Trophoblast cell (in vitro differentiated cells and primary cell): Measurements from ENCODE around the gene GNA12.
A peak's percentile ranks its signal among the peaks of the same experiment; 100 is the strongest.

ENCODE experiments used
- DNase-seq, 2 donors: peaks; one replicate each; pipeline ENCODE4 v3.0.0-alpha.2; 2016
- H2AFZ ChIP-seq: 2 replicates; pipeline ENCODE4 v1.6.1; 2013; ENCODE audit warnings: low read length, moderate library complexity, mild to moderate bottlenecking; ENCODE audit not compliant: insufficient read depth, poor library complexity
- H2AK5ac ChIP-seq: 2 replicates; pipeline ENCODE4 v1.6.1; 2013; ENCODE audit warnings: mild to moderate bottlenecking, low read length
- H2BK120ac ChIP-seq: 2 replicates; pipeline ENCODE4 v1.6.1; 2013; ENCODE audit warnings: low read length, mild to moderate bottlenecking, moderate library complexity; ENCODE audit not compliant: insufficient read depth, poor library complexity
- H2BK12ac ChIP-seq: 2 replicates; pipeline ENCODE4 v1.6.1; 2013; ENCODE audit warnings: mild to moderate bottlenecking, low read length, moderate library complexity
- H2BK5ac ChIP-seq: 2 replicates; pipeline ENCODE4 v1.6.1; 2013; ENCODE audit warnings: low read length, low read depth, moderate library complexity, mild to moderate bottlenecking; ENCODE audit not compliant: poor library complexity
- H3K14ac ChIP-seq: 2 replicates; pipeline ENCODE4 v1.6.1; 2013; ENCODE audit warnings: mild to moderate bottlenecking, low read length
- H3K18ac ChIP-seq: 2 replicates; pipeline ENCODE4 v1.6.1; 2013; ENCODE audit warnings: mild to moderate bottlenecking, low read length
- H3K23ac ChIP-seq: 2 replicates; pipeline ENCODE4 v1.6.1; 2013; ENCODE audit warnings: low read length
- H3K27ac ChIP-seq: 2 replicates; pipeline ENCODE4 v1.5.1; 2013; ENCODE audit warnings: low read depth, mild to moderate bottlenecking, inconsistent platforms, low read length, moderate library complexity
- H3K27me3 ChIP-seq: 2 replicates; pipeline ENCODE4 v1.6.1; 2013; ENCODE audit warnings: inconsistent platforms, mild to moderate bottlenecking, low read length, moderate library complexity; ENCODE audit not compliant: insufficient read depth
- H3K36me3 ChIP-seq, 2 experiments: 1 replicate in 1 of 2; 2 replicates in 1 of 2; pipeline ENCODE4 v1.6.1; 2013; ENCODE audit warnings: low read length in 2 of 2, mild to moderate bottlenecking in 2 of 2, moderate library complexity in 1 of 2; ENCODE audit not compliant: insufficient read depth in 2 of 2, control insufficient read depth in 1 of 2
- H3K4ac ChIP-seq: 2 replicates; pipeline ENCODE4 v1.6.1; 2013; ENCODE audit warnings: low read depth, mild to moderate bottlenecking, low read length, moderate library complexity
- H3K4me1 ChIP-seq, 2 experiments: 1 replicate in 1 of 2; 2 replicates in 1 of 2; pipeline ENCODE4 v1.6.1; 2013; ENCODE audit warnings: low read length in 2 of 2, mild to moderate bottlenecking in 2 of 2, moderate library complexity in 1 of 2; ENCODE audit not compliant: insufficient read depth in 2 of 2, control insufficient read depth in 1 of 2
- H3K4me2 ChIP-seq: 2 replicates; pipeline ENCODE4 v1.6.1; 2013; ENCODE audit warnings: inconsistent platforms, mild to moderate bottlenecking, low read length, moderate library complexity
- H3K4me3 ChIP-seq: 2 replicates; pipeline ENCODE4 v1.5.1; 2013; ENCODE audit warnings: mild to moderate bottlenecking, low read depth, low read length, inconsistent platforms
- H3K79me1 ChIP-seq: one replicate; pipeline ENCODE4 v1.6.1; 2013; ENCODE audit warnings: low read length
- H3K79me2 ChIP-seq: 2 replicates; pipeline ENCODE4 v1.6.1; 2013; ENCODE audit warnings: low read length, mild to moderate bottlenecking; ENCODE audit not compliant: control insufficient read depth, insufficient read depth, poor library complexity
- H3K9ac ChIP-seq: 2 replicates; pipeline ENCODE4 v1.6.1; 2013; ENCODE audit warnings: mild to moderate bottlenecking, low read length
- H3K9me3 ChIP-seq: 2 replicates; pipeline ENCODE4 v1.6.1; 2013; ENCODE audit warnings: low read depth, mild to moderate bottlenecking, control low read depth, inconsistent platforms, low read length; ENCODE audit not compliant: insufficient read depth
- H4K12ac ChIP-seq: 2 replicates; pipeline ENCODE4 v1.6.1; 2013; ENCODE audit warnings: low read depth, mild to moderate bottlenecking, low read length, moderate library complexity
- H4K8ac ChIP-seq: 2 replicates; pipeline ENCODE4 v1.6.1; 2013; ENCODE audit warnings: low read depth, mild to moderate bottlenecking, low read length, moderate library complexity
- H4K91ac ChIP-seq: one replicate; pipeline ENCODE4 v1.6.1; 2013; ENCODE audit warnings: low read depth, mild to moderate bottlenecking, low read length, moderate library complexity
- WGBS: extraction: QIAGEN DNeasy Blood & Tissue Kit; methylation state at CpG from one replicate; pipeline ENCODE4 v1.1.7; 2013; ENCODE audit warnings: missing lambda C conversion rate; ENCODE audit not compliant: insufficient read length, insufficient coverage; ENCODE audit errors: extremely low coverage; 5-methylcytosine and 5-hydroxymethylcytosine counted together

Gene GNA12

DNA sequence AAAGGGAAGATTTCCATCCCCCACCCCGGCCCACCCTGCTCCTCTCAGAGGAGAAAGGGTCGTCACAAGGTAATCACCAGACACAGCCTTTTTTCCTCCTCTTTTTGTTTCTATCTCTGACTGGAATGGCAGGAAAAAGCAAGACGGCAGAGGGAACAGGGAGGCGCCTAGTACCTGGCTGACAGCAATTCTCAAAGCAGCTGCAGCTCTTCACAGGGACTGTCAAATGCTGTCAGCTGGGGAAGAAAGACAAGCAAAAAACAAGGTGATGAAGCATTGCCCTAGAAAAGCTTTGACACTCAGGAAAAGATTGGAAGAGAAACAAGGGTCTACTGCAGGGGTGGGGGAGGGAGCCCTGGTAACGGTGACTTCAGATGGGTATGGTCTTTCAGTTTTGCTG lies 52.7 kb downstream of the GNA12 start:
- H2BK120ac ChIP-seq, result no peak overlapping the region
- H3K4me2 ChIP-seq, result no peak overlapping the region
- H2BK12ac ChIP-seq, result no peak overlapping the region
- no peak for DNase-seq
- H3K14ac ChIP-seq, result no peak overlapping the region
- peaks cover 19% of the 10 kb centered on the region for H3K79me2 ChIP-seq
- H2BK5ac ChIP-seq, result no peak overlapping the region
- no peak overlapping the region for H4K8ac ChIP-seq
- no peaks in the 10 kb centered on the region for H3K9me3 ChIP-seq
- H4K12ac ChIP-seq, result no peak overlapping the region
- H3K27ac ChIP-seq, result peak overlapping the region; percentile 12
- no peak overlapping the region for H2AFZ ChIP-seq
- no peak overlapping the region for H3K23ac ChIP-seq
- peaks cover 37 to 52% of the 10 kb centered on the region in 2 experiments for H3K36me3 ChIP-seq
- no peaks in the 10 kb centered on the region for H3K27me3 ChIP-seq
- H3K18ac ChIP-seq, result no peak overlapping the region
- no peak overlapping the region for H2AK5ac ChIP-seq
- peaks cover 43 to 44% of the 10 kb centered on the region in 2 experiments for H3K4me1 ChIP-seq
- H3K4me3 ChIP-seq, result no peak overlapping the region
- H3K79me1 ChIP-seq, result peaks cover 28% of the 10 kb centered on the region
- WGBS, result no CpG with 5 or more reads among the region's 5 CpGs
- H3K4ac ChIP-seq, result no peak overlapping the region
- H4K91ac ChIP-seq, result no peak overlapping the region
- no peak overlapping the region for H3K9ac ChIP-seq

DNA sequence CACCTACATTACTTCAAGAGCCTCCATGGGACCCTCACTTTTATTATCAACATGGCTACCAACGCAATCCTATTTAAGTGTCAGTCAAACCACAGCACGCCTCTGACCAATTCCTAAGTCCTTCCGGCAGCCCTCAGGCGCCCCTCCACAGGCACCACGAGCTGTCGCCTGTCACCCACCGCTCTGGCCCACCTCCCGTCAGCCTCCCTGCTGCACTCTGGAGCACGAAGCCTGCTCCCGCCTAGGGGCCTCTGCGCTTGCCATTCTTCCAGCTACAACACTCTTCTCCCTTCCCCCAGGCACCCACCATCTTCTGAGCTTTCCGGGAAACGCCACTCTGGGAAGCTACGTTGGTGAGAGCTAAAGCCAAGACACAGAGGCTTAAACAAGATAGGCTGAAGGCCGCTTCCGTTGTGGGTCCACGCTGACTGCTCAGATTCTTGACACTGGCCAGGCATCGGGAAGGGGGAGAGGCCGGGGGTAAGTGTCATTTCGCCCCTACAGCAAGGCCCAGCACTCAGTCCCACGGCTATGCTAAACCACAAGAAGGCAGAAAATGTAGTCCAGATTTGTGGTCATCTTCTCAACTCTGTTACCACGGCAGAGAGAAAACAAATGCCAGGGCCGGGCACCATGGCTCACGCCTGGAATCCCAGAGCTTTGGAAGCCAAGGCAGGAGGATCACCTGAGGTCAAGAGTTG lies 56.7 kb downstream of the GNA12 start:
- H2BK12ac ChIP-seq, result peak overlapping the region; percentile 68
- H3K9me3 ChIP-seq, result no peaks in the 10 kb centered on the region
- H2AFZ ChIP-seq, result peak overlapping the region; percentile 12
- peaks cover 19% of the 10 kb centered on the region for H3K79me2 ChIP-seq
- peak overlapping the region; percentile 78 for H2AK5ac ChIP-seq
- H3K9ac ChIP-seq, result no peak overlapping the region
- H3K4me3 ChIP-seq, result no peak overlapping the region
- peak overlapping the region; percentile 77 for H3K18ac ChIP-seq
- DNase-seq, result peak; percentile 89 to 94
- peak overlapping the region; percentile 87 for H4K91ac ChIP-seq
- no peaks in the 10 kb centered on the region for H3K27me3 ChIP-seq
- H2BK5ac ChIP-seq, result peak overlapping the region; percentile 65
- peaks cover 35 to 40% of the 10 kb centered on the region in 2 experiments for H3K36me3 ChIP-seq
- H3K4me1 ChIP-seq, result peaks cover 47 to 49% of the 10 kb centered on the region in 2 experiments
- peak overlapping the region; percentile 76 for H3K27ac ChIP-seq
- peak overlapping the region; percentile 78 for H3K4ac ChIP-seq
- no peak overlapping the region for H3K23ac ChIP-seq
- H3K14ac ChIP-seq, result peak overlapping the region; percentile 28
- H3K79me1 ChIP-seq, result peaks cover 34% of the 10 kb centered on the region
- no peak overlapping the region for H3K4me2 ChIP-seq
- H2BK120ac ChIP-seq, result peak overlapping the region; percentile 67
- H4K8ac ChIP-seq, result peak overlapping the region; percentile 49
- no CpG with 5 or more reads among the region's 24 CpGs for WGBS
- peak overlapping the region; percentile 0 for H4K12ac ChIP-seq

DNA sequence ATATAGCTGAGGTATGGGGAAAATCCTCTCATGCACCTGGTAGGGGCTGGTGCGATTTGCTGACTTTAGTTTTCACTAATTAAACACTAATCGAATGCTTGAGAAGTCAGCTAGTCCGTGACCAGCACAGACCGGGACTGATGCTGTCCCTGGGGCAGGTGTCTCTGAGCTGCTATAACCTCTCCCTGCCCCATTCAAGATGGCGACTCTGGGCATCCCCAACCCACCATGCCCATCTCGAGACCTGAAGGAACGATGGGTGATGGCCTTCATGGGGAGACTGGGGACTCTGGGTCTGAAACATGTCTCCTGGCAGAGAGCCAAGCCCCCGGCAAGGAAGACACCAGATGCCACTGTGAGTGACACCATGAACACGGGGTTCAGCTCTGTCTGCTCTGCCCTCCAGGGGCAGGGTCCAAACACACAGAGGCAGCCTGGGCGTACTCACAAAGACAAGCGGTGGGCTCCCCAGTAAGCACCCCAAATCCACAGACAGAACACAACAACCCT lies 57.4 kb downstream of the GNA12 start:
- no CpG with 5 or more reads among the region's 11 CpGs for WGBS
- Histone ChIP-seq H3K9ac (no peak overlapping the region), H3K4me2 (no peak overlapping the region), H3K27ac (peak overlapping the region; percentile 76), H3K4me3 (no peak overlapping the region), H3K9me3 (no peaks in the 10 kb centered on the region), H2BK12ac (peak overlapping the region; percentile 68), H3K18ac (peak overlapping the region; percentile 77), H2BK120ac (peak overlapping the region; percentile 67), H3K79me2 (peaks cover 19% of the 10 kb centered on the region), H3K27me3 (no peaks in the 10 kb centered on the region), H4K12ac (no peak overlapping the region), H3K36me3 (peaks cover 30 to 35% of the 10 kb centered on the region in 2 experiments), H3K79me1 (peaks cover 31% of the 10 kb centered on the region), H4K91ac (peak overlapping the region; percentile 87), H4K8ac (peak overlapping the region; percentile 49), H3K4me1 (peaks cover 42 to 43% of the 10 kb centered on the region in 2 experiments), H3K4ac (peak overlapping the region; percentile 78), H2AK5ac (peak overlapping the region; percentile 78), H2BK5ac (peak overlapping the region; percentile 65), H3K23ac (no peak overlapping the region), H2AFZ (no peak overlapping the region), H3K14ac (peak overlapping the region; percentile 28)
- DNase-seq, result no peak

DNA sequence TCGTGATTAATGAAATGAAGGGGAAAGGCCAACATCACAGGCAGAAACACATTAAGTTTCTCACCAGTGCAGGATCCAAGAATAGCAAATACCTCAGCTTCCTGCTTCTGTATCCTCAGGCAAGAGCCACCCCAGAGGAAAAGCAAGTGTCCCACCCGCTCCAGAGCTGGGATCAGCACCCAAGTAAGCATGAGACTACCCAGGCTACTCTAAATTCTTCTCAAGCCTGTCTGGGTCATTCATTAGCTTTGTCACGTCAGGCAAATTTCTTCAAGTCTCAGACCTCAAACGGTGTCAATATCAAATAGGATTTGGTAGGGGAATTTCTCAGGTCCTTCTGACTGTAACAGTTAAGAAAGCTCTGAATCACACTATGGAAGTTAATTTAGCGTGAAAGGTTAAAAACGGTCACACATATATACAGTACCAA lies 59.0 kb downstream of the GNA12 start:
- no peak overlapping the region for H2BK120ac ChIP-seq
- DNase-seq, result peak; percentile 87 to 93
- H3K4me2 ChIP-seq, result no peak overlapping the region
- WGBS, result no CpG with 5 or more reads among the region's 6 CpGs
- H2AK5ac ChIP-seq, result no peak overlapping the region
- H3K27me3 ChIP-seq, result no peaks in the 10 kb centered on the region
- no peak overlapping the region for H3K9ac ChIP-seq
- H3K23ac ChIP-seq, result no peak overlapping the region
- peak overlapping the region; percentile 41 for H3K27ac ChIP-seq
- no peak overlapping the region for H4K8ac ChIP-seq
- no peak overlapping the region for H4K12ac ChIP-seq
- peaks cover 35 to 38% of the 10 kb centered on the region in 2 experiments for H3K4me1 ChIP-seq
- H4K91ac ChIP-seq, result no peak overlapping the region
- no peak overlapping the region for H3K4me3 ChIP-seq
- no peak overlapping the region for H3K14ac ChIP-seq
- no peak overlapping the region for H2AFZ ChIP-seq
- H3K9me3 ChIP-seq, result no peaks in the 10 kb centered on the region
- H3K79me2 ChIP-seq, result peaks cover 18% of the 10 kb centered on the region
- peaks cover 31% of the 10 kb centered on the region for H3K79me1 ChIP-seq
- H2BK12ac ChIP-seq, result no peak overlapping the region
- H3K36me3 ChIP-seq, result peaks cover 27 to 28% of the 10 kb centered on the region in 2 experiments
- no peak overlapping the region for H3K18ac ChIP-seq
- H3K4ac ChIP-seq, result no peak overlapping the region
- no peak overlapping the region for H2BK5ac ChIP-seq
